HUES64 (cell line): Measurements from ENCODE around the gene RANBP10.

Experiments
- H3K27ac ChIP-seq: 2 replicates; pipeline ENCODE4 v1.7.0; 2013; ENCODE audit warnings: low read depth, low read length, inconsistent platforms
- H3K27me3 ChIP-seq: 2 replicates; pipeline ENCODE4 v1.6.1; 2013; ENCODE audit warnings: mild to moderate bottlenecking, low read length; ENCODE audit not compliant: insufficient read depth
- H3K36me3 ChIP-seq: 2 replicates; pipeline ENCODE4 v1.6.1; 2013; ENCODE audit warnings: mild to moderate bottlenecking, low read length; ENCODE audit not compliant: insufficient read depth
- H3K4me1 ChIP-seq: 2 replicates; pipeline ENCODE4 v1.6.1; 2013; ENCODE audit warnings: mild to moderate bottlenecking, low read length, moderate library complexity; ENCODE audit not compliant: insufficient read depth
- H3K4me3 ChIP-seq: 2 replicates; pipeline ENCODE4 v1.5.1; 2013; ENCODE audit warnings: mild to moderate bottlenecking, low read length, moderate library complexity
- H3K9ac ChIP-seq: 2 replicates; pipeline ENCODE4 v1.6.1; 2013; ENCODE audit warnings: mild to moderate bottlenecking, low read depth, low read length
- H3K9me3 ChIP-seq: 2 replicates; pipeline ENCODE4 v1.6.1; 2013; ENCODE audit warnings: low read depth, low read length; ENCODE audit not compliant: insufficient read depth
- whole genome bisulfite sequencing: fragments of 150-250, 120-280 bp; methylation state at CpG from one replicate; pipeline ENCODE4 v1.1.7; 2013; ENCODE audit warnings: missing lambda C conversion rate; 5-methylcytosine and 5-hydroxymethylcytosine counted together

RANBP10 gene

GRCh38 chr16:67736858-67737257, 69.5 kb downstream of the RANBP10 start:
- no peaks in the 10 kb centered on the region for H3K27me3 ChIP-seq
- no peaks in the 10 kb centered on the region for H3K4me1 ChIP-seq
- H3K9ac ChIP-seq: no peak overlapping the region
- no peaks in the 10 kb centered on the region for H3K9me3 ChIP-seq
- 87% methylated on average over 4 of the region's 4 CpGs for WGBS
- H3K4me3 ChIP-seq: no peak overlapping the region
- H3K36me3 ChIP-seq: peaks cover 21% of the 10 kb centered on the region
- H3K27ac ChIP-seq: no peak overlapping the region

GRCh38 chr16:67734731-67735201, 71.6 kb downstream of the RANBP10 start:
- Histone ChIP-seq H3K9me3 (no peaks in the 10 kb centered on the region), H3K9ac (no peak overlapping the region), H3K27ac (no peak overlapping the region), H3K4me1 (no peaks in the 10 kb centered on the region), H3K36me3 (peaks cover 30% of the 10 kb centered on the region), H3K4me3 (no peak overlapping the region), H3K27me3 (no peaks in the 10 kb centered on the region)
- 92% methylated on average over 9 of the region's 9 CpGs for WGBS

GRCh38 chr16:67733734-67734470, 72.5 kb downstream of the RANBP10 start:
- Histone ChIP-seq H3K9ac (no peak overlapping the region), H3K36me3 (peaks cover 35% of the 10 kb centered on the region), H3K27me3 (no peaks in the 10 kb centered on the region), H3K9me3 (no peaks in the 10 kb centered on the region), H3K4me3 (no peak overlapping the region), H3K27ac (no peak overlapping the region), H3K4me1 (no peaks in the 10 kb centered on the region)
- WGBS: 97% methylated on average over 5 of the region's 5 CpGs

GRCh38 chr16:67731753-67732095, 74.6 kb downstream of the RANBP10 start:
- Histone ChIP-seq H3K9me3 (no peaks in the 10 kb centered on the region), H3K9ac (no peak overlapping the region), H3K4me3 (no peak overlapping the region), H3K27me3 (no peaks in the 10 kb centered on the region), H3K36me3 (peaks cover 48% of the 10 kb centered on the region), H3K4me1 (no peaks in the 10 kb centered on the region), H3K27ac (no peak overlapping the region)
- WGBS: 91% methylated on average over 4 of the region's 4 CpGs

GRCh38 chr16:67731071-67731752, 75.1 kb downstream of the RANBP10 start:
- no peaks in the 10 kb centered on the region for H3K27me3 ChIP-seq
- H3K9ac ChIP-seq: no peak overlapping the region
- H3K9me3 ChIP-seq: no peaks in the 10 kb centered on the region
- no peaks in the 10 kb centered on the region for H3K4me1 ChIP-seq
- peaks cover 51% of the 10 kb centered on the region for H3K36me3 ChIP-seq
- H3K27ac ChIP-seq: no peak overlapping the region
- H3K4me3 ChIP-seq: no peak overlapping the region
- 91% methylated on average over 9 of the region's 9 CpGs for WGBS

GRCh38 chr16:67730326-67730725, 76.0 kb downstream of the RANBP10 start:
- no peaks in the 10 kb centered on the region for H3K9me3 ChIP-seq
- no peak overlapping the region for H3K4me3 ChIP-seq
- H3K36me3 ChIP-seq: peaks cover 54% of the 10 kb centered on the region
- H3K27me3 ChIP-seq: no peaks in the 10 kb centered on the region
- no peaks in the 10 kb centered on the region for H3K4me1 ChIP-seq
- 97% methylated on average over 6 of the region's 6 CpGs for WGBS
- H3K27ac ChIP-seq: no peak overlapping the region
- H3K9ac ChIP-seq: no peak overlapping the region

GRCh38 chr16:67729636-67730248, 76.6 kb downstream of the RANBP10 start:
- no peak overlapping the region for H3K4me3 ChIP-seq
- no peaks in the 10 kb centered on the region for H3K4me1 ChIP-seq
- no peak overlapping the region for H3K27ac ChIP-seq
- H3K9ac ChIP-seq: no peak overlapping the region
- no peaks in the 10 kb centered on the region for H3K27me3 ChIP-seq
- WGBS: 97% methylated on average over 14 of the region's 14 CpGs
- H3K9me3 ChIP-seq: no peaks in the 10 kb centered on the region
- H3K36me3 ChIP-seq: peaks cover 54% of the 10 kb centered on the region

GRCh38 chr16:67727521-67728485, 78.6 kb downstream of the RANBP10 start:
- no peaks in the 10 kb centered on the region for H3K9me3 ChIP-seq
- H3K27ac ChIP-seq: no peak overlapping the region
- 91% methylated on average over 22 of the region's 22 CpGs for WGBS
- H3K4me1 ChIP-seq: no peaks in the 10 kb centered on the region
- H3K9ac ChIP-seq: no peak overlapping the region
- no peak overlapping the region for H3K4me3 ChIP-seq
- H3K36me3 ChIP-seq: peaks cover 54% of the 10 kb centered on the region
- H3K27me3 ChIP-seq: no peaks in the 10 kb centered on the region

GRCh38 chr16:67726106-67727034, 80.0 kb downstream of the RANBP10 start:
- Histone ChIP-seq H3K27ac (no peak overlapping the region), H3K9me3 (no peaks in the 10 kb centered on the region), H3K9ac (no peak overlapping the region), H3K36me3 (peaks cover 52% of the 10 kb centered on the region), H3K4me1 (no peaks in the 10 kb centered on the region), H3K27me3 (no peaks in the 10 kb centered on the region), H3K4me3 (no peak overlapping the region)
- WGBS: 90% methylated on average over 8 of the region's 8 CpGs

GRCh38 chr16:67723911-67724305, 82.5 kb downstream of the RANBP10 start:
- H3K9me3 ChIP-seq: no peaks in the 10 kb centered on the region
- 87% methylated on average over 5 of the region's 5 CpGs for WGBS
- H3K27ac ChIP-seq: no peak overlapping the region
- no peaks in the 10 kb centered on the region; the same call in 1 of the 2 replicates for H3K4me1 ChIP-seq
- no peaks in the 10 kb centered on the region for H3K27me3 ChIP-seq
- H3K4me3 ChIP-seq: no peak overlapping the region
- no peak overlapping the region for H3K9ac ChIP-seq
- peaks cover 29% of the 10 kb centered on the region for H3K36me3 ChIP-seq
